ENCODE results near the gene HSPB6. TPM values are rescaled to one million over a fixed set of nuclear protein-coding genes. Genes with fewer than 3 reads are reported as not detected.

HSPB6 gene
- total RNA-seq, 1 experiment from 2014 or later, result 0.07 TPM

GRCh38 chr19:35767288-35768081 lies 10.7 kb upstream of the HSPB6 start:
- DNase-seq (ENCODE audit: low spot score), result no peak

- DNase-seq (ENCODE audit: low spot score), result no peak
Observed at GRCh38 chr19:35766571-35767104, 9.8 kb upstream of the HSPB6 start.

- DNase-seq (ENCODE audit: low spot score), result no peak
Observed at GRCh38 chr19:35764432-35765315, 7.8 kb upstream of the HSPB6 start.

- DNase-seq (ENCODE audit: low spot score), result peak; percentile 55
Observed at GRCh38 chr19:35760711-35761349, 4.0 kb upstream of the HSPB6 start.

GRCh38 chr19:35759697-35760096 lies 2.9 kb upstream of the HSPB6 start:
- DNase-seq (ENCODE audit: low spot score), result no peak

- DNase-seq (ENCODE audit: low spot score), result peak; percentile 100
Observed at GRCh38 chr19:35757749-35758608, 1.1 kb upstream of the HSPB6 start, which contains the start of gene PROSER3. TSS of gene PROSER3 (plus strand) at chr19:35758176. CDS start at chr19:35758216, 40 bp downstream.

GRCh38 chr19:35757231-35757748 lies 461 bp upstream of the HSPB6 start:
- peak; percentile 71 for DNase-seq (ENCODE audit: low spot score)

- DNase-seq (ENCODE audit: low spot score), result no peak
Observed at GRCh38 chr19:35755550-35756376, 1.1 kb downstream of the HSPB6 start.

- no peak for DNase-seq (ENCODE audit: low spot score)
Observed at GRCh38 chr19:35755131-35755549, 1.7 kb downstream of the HSPB6 start.

- no peak for DNase-seq (ENCODE audit: low spot score)
Observed at GRCh38 chr19:35754370-35755130, 2.3 kb downstream of the HSPB6 start.

- no peak for DNase-seq (ENCODE audit: low spot score)
Observed at GRCh38 chr19:35753634-35754369, 3.0 kb downstream of the HSPB6 start.

- no peak for DNase-seq (ENCODE audit: low spot score)
Observed at GRCh38 chr19:35752746-35753350, 4.0 kb downstream of the HSPB6 start.

GRCh38 chr19:35751839-35752745 lies 4.7 kb downstream of the HSPB6 start:
- DNase-seq (ENCODE audit: low spot score), result no peak

GRCh38 chr19:35750167-35750566 lies 6.7 kb downstream of the HSPB6 start:
- no peak for DNase-seq (ENCODE audit: low spot score)

GRCh38 chr19:35748106-35749020 lies 8.5 kb downstream of the HSPB6 start, which contains the start of gene LIN37:
TSS of gene LIN37 (plus strand) at chr19:35748576. CDS start at chr19:35748725, 149 bp downstream.
- DNase-seq (ENCODE audit: low spot score), result peak; percentile 99

- DNase-seq (ENCODE audit: low spot score), result no peak
Observed at GRCh38 chr19:35746531-35746930, 10.3 kb downstream of the HSPB6 start.

Measured in A172 (cell line).